Endometrial microvascular endothelial cells (primary cell): ENCODE data around the gene KIF3B. TPM values are rescaled to one million over a fixed set of nuclear protein-coding genes. Genes with fewer than 3 reads are reported as not detected.
"Not testable (repeated sequence)": the region's sequence is repeated elsewhere in the genome, so short reads cannot be mapped to it uniquely, and the experiment has no call there.

Experiments
- in situ Hi-C: cut with HindIII; loops from 2 replicates; pipeline ENCODE4 v1.10.0; 2017; ENCODE audit warnings: low sequenced_read_pairs, low pct_unique_long_range_greater_than_20kb; ENCODE audit errors: inconsistent ontology term
- total RNA-seq: library from RNA; depleted of rRNA; stranded (reverse); fragments of >200 nt; gene quantifications from one replicate; pipeline ENCODE4 v1.2.3, GENCODE V29; 2015; ENCODE audit errors: inconsistent ontology term

Gene KIF3B
- total RNA-seq, 1 donor from 2014 or later = 16.2 TPM

GRCh38 chr20:32244150-32244823 is 33.2 kb upstream of the KIF3B start:
- in situ Hi-C loops = no loop called here

DNA sequence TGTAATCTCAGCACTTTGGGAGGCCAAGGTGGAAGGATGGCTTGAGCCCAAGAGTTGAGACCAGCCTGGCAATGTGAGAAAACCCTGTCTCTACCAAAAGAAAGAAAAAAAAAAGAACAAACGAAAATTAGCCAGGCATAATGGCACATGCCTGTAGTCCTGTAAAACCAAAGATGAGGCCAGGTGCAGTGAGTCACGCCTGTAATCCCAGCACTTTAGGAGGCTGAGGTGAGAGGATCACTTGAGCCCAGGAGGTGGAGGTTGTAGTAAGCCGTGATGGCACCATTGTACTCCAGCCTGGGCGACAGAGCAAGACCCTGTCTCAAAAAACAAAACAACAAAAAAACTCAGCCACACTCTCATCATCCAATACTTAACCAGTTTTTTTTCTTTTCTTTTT is 32.5 kb upstream of the KIF3B start:
- in situ Hi-C loops = no loop called here

GRCh38 chr20:32246208-32246607 is 31.2 kb upstream of the KIF3B start:
- in situ Hi-C loops = not testable (repeated sequence)

GRCh38 chr20:32248043-32248442 is 29.4 kb upstream of the KIF3B start:
- in situ Hi-C loops = no loop called here

DNA sequence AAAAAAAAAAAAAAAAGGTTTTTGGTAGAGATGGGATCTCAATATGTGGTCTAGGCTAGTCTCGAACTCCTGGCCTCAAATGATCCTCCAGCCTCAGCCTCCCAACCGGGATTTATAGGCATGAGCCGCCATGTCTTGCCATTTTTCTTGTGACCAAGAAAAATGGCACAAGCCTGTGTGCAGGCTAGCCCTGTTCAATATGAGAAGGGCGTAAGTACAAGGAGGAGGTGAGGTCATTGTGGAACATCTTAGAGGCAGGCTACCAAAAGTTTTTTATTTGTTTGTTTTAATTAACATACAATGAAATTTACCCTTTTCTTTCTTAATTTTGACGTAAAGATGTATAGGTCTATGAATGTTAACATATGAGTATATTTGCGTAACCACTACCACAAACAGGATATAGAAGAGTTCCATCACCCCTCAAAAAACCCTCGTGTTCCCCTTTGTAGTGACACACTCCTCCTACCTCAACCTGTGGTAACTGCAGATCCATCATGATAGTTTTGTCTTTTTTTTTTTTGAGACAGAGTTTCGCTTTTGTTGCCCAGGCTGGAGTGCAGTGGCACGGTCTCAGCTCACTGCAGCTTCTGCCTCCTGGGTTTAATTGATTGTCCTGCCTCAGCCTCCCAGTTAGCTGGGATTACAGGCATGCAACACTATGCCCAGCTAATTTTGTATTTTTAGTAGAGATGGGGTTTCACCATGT is 28.3 kb upstream of the KIF3B start:
- in situ Hi-C loops = no loop called here

DNA sequence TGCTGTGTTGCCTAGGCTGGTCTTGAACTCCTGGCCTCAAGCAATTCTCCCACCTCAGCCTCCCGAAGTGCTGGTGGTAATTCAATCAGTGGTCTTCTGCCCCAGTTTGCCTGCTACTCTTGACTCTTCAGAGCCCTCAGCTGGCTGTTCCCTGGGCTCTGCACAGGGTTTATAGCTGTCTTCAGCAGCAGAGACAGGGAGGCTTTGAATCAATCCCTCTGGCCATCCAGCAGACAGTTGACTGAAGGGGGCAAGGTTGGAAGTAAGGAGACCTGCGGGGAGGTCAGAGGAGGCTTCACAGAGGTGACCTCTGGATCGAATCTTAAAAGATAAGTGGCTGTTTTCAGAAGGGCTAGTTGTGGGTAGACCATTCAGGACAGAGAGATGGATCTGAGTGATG is 26.0 kb upstream of the KIF3B start:
- in situ Hi-C loops = no loop called here

DNA sequence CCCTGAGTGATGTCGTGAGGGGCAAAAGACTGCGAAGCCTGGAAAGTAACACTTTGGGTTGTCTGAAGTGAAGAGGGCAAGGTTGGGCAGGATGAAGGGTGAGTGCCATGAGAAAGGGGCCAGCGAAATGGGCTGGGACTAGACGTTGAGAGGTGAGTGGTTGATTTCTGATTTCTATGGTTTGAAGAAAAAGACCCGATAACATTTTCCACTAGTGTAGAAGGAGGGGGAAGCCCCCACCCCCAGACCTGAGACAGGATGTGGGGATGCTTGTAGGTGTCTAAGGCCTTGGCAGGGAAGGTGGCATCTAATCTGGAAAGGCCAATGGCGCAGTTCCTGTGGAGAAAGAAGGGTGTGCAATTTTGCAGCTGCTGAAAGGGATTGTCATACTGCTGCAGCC is 25.3 kb upstream of the KIF3B start:
- in situ Hi-C loops = no loop called here

DNA sequence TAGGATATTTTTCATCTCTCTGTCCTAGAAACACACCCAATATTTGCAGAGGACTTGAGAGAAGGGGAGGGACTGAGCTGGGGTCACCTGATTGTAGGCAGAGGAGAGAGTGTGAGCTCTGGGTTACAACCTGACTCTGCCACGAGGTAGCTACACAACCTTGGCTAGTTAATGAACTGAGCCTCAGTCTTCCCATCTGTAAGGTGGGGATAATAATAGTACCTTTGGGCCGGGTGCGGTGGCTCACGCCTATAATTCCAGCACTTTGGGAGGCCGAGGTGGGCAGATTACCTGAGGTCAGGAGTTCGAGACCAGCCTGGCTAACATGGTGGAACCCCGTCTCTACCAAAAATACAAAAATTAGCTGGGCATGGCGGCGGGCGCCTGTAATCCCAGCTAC is 16.5 kb upstream of the KIF3B start:
- in situ Hi-C loops = not testable (repeated sequence)

DNA sequence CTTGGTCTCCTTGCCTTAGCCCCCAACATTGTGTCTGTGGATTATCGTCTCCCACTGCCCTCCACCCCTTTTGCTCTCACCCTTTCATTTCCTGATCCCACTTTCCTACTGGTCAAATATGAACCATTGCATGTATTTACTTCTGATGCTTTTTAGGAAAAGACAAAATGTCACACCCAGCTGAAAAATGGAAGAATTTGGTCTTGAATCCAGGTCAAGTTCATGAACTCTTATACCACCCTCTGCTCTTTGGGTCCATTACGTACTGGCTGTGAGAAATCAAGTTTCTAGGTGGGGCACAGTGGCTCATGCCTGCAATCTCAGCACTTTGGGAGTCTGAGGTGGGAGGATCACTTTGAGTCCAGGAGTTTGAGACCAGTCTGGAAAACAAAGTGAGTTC is 15.8 kb upstream of the KIF3B start:
- in situ Hi-C loops = no loop called here

GRCh38 chr20:32263398-32263954 is 14.0 kb upstream of the KIF3B start:
- in situ Hi-C loops = no loop called here

DNA sequence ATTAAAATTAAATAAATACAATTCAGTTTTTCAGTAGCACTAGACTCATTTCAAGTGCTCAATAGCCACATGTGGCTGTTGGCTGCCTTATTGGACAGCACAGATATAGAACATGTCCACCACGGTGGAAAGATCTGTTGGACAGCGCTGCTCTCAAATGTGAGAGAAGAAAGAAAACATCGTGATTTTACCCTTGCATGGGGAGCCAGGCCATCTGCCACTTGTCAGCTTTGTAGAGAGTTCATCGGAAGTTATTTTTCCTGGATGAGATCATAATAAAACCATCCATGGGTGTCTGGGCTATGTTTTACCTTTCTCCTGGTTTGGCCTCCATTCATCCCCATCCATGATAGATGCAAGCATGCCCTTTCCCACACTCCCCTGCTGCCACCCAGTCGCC is 5.8 kb upstream of the KIF3B start:
- in situ Hi-C loops = no loop called here

- in situ Hi-C loops = no loop called here
Measured at GRCh38 chr20:32274359-32274758, 3.1 kb upstream of the KIF3B start.

DNA sequence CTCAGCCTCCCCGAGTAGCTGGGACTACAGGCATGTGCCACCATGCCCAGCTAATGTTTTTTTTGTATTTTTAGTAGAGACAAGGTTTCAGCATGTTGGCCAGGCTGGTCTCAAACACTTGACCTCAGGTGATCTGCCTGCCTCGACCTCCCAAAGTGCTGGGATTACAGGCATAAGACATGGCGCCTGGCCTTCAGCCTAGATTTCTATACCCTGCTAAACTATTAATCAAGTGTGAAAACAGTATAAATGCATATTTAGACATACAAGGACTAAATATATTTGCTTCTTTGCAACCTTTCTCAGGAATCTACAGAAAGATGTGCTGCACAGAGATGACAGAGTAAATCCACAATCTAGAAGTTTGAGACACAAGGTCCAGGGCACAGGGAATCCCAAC is 2.3 kb upstream of the KIF3B start:
- in situ Hi-C loops = not testable (repeated sequence)

GRCh38 chr20:32278199-32278643 is 770 bp downstream of the KIF3B start:
- in situ Hi-C loops = no loop called here

- in situ Hi-C loops = no loop called here
Measured at GRCh38 chr20:32281711-32282110, 4.3 kb downstream of the KIF3B start.

DNA sequence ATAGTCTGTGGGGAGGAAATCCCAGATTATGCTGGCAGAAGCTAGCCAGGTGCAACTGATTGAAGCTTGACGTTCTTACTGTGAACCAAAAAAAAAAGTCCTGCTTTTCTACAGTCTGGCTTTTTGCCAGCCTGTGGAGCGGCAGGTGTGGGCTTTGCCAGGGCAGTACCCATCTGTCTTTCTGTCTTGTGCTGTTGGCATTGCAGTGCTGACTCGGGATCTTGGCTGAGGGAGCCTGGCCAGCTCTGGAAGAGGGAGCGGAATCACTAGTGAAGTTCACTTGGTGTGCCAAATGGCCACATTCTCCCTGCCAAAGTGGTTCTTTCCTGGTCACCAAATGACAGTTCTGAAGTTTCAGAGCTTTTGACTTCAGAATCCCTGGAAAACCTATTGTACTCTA is 5.0 kb downstream of the KIF3B start:
- in situ Hi-C loops = no loop called here

GRCh38 chr20:32285082-32285620 is 7.7 kb downstream of the KIF3B start:
- in situ Hi-C loops = no loop called here

- in situ Hi-C loops = no loop called here
Measured at GRCh38 chr20:32285621-32286371, 8.3 kb downstream of the KIF3B start.

DNA sequence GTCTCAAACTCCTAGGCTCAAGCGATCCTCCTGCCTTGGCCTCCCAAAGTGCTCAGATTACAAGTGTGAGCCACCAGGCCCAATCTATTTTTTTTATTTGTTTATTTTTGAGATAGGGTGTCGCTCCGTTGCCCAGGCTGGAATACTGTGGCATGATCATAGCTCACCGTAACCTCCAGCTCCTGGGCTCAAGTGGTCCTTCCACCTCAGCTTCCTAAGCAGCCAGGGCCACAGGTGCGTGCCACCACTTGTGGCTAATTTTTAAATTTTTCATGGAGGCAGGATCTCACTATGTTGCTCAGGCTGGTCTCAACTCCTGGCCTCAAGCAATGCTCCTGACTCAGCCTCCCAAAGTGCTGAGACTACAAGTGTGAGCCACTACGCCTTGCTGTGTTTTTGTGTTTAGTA is 9.8 kb downstream of the KIF3B start:
- in situ Hi-C loops = no loop called here
